Epithelial cell of proximal tubule (primary cell): ENCODE data around the gene IRS1. TPM values are rescaled to one million over a fixed set of nuclear protein-coding genes. Genes with fewer than 3 reads are reported as not detected.

Experiments used
- DNase-seq: peaks from one replicate; pipeline ENCODE4 v3.0.0-alpha.2; 2011; ENCODE audit warnings: low read depth
- H3K4me3 ChIP-seq: 2 replicates; pipeline ENCODE4 v1.5.1; 2011; ENCODE audit warnings: low read depth, mild to moderate bottlenecking, low read length
- total RNA-seq: library from RNA; depleted of rRNA; stranded (reverse); fragments of >200 nt; gene quantifications from 2 replicates; pipeline ENCODE4 v1.2.3, GENCODE V29; 2015
- TF ChIP-seq, protein P1 (sequence below): conservative IDR thresholded peaks from 2 replicates; pipeline ENCODE4 v1.5.1; 2012; ENCODE audit warnings: low read depth, mild to moderate bottlenecking, low read length

The IRS1 gene
- total RNA-seq, 1 donor from 2014 or later, result 13.0 TPM

DNA sequence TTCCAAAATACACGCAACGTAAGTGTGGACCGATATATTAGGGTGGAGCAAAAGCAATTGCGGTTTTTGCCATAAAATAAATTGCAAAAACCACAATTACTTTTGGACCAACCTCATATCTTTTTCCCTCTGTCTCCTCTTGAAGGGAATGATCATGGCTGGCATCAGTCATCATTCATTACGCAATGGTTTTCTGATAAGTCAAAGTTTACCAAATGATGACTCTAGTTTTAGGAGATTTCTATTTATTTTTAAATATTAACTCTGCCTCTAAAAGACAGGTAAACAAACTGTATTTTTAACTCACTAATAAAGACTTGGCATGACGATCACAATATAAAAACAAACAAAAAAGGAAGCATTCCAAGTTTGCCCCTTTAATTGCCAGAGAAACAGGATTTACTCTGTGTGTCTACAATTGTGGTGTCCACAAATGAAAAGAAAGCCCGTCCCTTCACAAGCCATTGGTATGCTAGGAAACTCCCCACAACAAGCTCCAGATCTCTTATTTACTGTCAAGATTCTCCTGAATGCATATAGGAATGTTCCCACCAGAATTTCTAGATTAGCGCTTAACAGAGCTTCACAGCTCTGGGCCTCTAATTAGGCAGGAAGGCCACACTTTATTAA is 61.3 kb downstream of the IRS1 start:
- DNase-seq, result no peak
- no peak overlapping the region for H3K4me3 ChIP-seq
- TF ChIP-seq, protein P1, sequence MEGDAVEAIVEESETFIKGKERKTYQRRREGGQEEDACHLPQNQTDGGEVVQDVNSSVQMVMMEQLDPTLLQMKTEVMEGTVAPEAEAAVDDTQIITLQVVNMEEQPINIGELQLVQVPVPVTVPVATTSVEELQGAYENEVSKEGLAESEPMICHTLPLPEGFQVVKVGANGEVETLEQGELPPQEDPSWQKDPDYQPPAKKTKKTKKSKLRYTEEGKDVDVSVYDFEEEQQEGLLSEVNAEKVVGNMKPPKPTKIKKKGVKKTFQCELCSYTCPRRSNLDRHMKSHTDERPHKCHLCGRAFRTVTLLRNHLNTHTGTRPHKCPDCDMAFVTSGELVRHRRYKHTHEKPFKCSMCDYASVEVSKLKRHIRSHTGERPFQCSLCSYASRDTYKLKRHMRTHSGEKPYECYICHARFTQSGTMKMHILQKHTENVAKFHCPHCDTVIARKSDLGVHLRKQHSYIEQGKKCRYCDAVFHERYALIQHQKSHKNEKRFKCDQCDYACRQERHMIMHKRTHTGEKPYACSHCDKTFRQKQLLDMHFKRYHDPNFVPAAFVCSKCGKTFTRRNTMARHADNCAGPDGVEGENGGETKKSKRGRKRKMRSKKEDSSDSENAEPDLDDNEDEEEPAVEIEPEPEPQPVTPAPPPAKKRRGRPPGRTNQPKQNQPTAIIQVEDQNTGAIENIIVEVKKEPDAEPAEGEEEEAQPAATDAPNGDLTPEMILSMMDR, result no peak

DNA sequence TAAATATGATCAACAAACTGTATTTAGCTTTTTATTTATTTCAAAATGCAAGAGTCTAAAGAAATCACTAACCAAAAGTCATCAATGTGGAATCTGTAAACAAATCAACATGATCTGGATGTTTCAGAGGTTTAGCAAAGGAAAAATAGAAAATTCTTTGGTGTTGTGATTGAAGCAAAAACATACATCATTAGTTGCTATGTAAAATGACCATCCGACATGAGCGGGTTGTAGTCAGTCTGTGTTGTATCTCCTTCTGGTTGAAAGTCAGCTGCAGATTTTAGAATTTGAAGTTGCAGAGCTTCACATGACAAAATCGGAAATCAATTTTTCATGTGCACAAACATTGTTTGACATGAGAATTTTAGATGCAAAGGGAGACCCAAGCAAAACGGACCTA is 63.2 kb downstream of the IRS1 start:
- TF ChIP-seq, protein P1, result no peak
- no peak for DNase-seq
- no peak overlapping the region for H3K4me3 ChIP-seq

DNA sequence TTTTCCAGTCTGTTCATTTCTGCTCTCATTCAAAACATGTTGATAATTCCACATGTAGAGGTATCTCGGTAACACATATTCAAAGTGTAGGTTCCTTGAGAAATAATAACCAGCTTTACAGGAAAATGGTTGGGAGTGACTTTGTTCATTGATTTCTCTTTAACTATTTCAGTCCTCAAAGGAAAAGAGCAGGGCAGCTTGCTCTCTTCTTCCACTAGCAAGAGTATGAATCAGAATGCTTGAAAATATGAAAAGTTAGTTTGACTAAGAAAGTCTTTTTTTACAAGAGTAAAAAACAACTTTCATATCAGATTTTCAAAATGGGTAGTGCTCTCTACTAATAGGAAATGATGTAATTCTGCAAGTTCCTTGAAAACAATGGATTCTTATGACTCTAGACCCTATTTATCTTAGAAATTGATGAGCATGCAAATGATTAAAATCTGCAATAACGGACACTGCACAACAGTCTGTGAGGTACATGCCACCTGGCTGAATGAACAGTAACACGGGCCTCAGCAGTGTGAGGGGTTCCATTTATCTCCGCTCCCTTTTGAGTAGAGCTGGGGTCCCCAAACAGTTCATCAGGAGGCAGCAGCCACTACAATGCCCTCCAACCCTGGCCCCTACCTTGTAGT is 65.6 kb downstream of the IRS1 start:
- no peak overlapping the region for H3K4me3 ChIP-seq
- TF ChIP-seq, protein P1, result no peak
- DNase-seq, result no peak

DNA sequence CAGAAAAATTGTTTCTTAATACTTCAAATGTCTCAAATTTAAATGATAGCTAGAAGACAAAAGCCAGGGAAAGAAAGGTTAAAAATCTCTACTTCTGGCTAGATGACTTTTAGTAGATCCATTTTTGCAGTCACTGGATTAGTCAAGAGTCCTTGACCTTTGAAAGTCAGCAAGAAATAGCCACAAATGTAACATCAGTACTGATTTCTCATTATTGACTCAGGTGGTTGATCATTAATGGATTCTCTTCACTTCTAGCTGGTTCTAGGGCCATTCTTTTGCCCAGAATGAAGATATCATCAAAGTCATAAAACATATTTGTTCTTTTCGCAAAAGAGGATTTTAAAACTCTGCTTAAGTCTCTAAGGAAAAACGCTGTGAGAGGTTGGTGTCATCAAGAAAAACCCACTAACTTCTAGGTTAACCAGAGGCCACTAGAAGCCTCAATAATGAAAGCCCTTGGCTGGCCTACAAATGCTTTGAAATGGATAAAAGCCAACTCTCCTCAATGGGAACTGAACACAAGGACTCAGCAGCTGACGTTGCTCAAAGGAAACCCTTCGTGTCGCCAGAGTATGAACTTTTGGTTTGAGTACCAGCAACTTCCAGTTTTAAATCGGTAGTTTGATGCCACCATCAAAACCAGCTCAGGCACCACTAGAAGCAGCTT is 66.3 kb downstream of the IRS1 start:
- peak; percentile 33 for DNase-seq

DNA sequence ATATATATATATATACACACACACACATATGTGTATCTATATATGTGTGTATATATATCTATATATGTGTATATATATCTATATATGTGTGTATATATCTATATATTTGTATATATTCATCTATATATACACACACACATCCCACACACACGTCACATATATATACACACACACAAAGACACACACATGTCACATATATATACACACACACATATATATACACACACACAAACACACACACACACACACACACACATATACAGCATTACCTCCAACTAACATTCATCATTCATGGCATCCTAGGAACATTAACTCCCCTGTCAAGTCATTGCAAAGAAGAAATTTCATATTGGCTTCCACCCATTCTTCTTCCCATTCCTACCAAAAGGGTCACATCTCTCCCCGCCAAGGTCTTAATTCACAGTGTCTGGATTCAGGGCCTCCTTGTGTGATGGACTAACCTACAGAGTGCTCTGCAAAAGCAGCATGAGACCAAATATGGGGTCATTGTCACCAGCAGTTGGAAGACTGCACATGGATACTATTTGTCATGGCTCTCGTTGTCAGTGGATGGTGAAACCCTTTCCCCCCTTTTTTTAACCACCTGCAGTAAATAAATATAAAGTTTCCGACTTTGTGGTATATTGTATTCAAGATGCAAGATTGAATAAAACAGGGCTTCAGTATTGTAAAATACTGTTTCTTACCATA is 67.0 kb downstream of the IRS1 start:
- DNase-seq, result no peak
- TF ChIP-seq, protein P1, result no peak

More for the DNA sequence above, 66.3 kb downstream of the IRS1 start:
- H3K4me3 ChIP-seq, result no peak overlapping the region
- TF ChIP-seq, protein P1, result no peak

DNA sequence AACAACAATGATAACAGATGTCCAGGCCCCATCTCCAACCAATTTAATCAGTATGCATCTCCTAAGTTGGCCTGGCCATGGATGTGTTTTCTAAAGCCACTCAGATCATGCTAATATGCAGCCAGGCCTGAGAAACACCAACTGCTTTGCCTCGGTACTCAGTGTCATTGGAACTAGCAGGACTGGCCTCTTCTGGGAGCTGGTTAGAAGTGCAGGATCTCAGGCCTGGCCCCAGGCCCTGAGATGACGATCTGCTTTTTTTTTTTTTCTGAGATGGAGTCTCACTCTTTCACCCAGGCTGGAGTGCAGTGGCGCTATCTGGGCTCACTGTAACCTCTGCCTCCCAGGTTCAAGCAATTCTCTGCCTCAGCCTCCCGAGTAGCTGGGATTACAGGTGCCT is 69.1 kb downstream of the IRS1 start:
- H3K4me3 ChIP-seq, result no peak overlapping the region
- DNase-seq, result no peak
- TF ChIP-seq, protein P1, result peak; percentile 14

More for the DNA sequence above, 67.0 kb downstream of the IRS1 start:
- no peak overlapping the region for H3K4me3 ChIP-seq
